GM18505 (cell line): ENCODE results near the gene CHRDL1.
"Not testable (repeated sequence)": the region's sequence is repeated elsewhere in the genome, so short reads cannot be mapped to it uniquely, and the experiment has no call there.

ENCODE experiments used
- ATAC-seq: cut with Tn5 transposase; IDR thresholded peaks from one replicate; pipeline ENCODE4 v1.9.1; 2021; ENCODE audit not compliant: unreplicated experiment
- POLR2A ChIP-seq: IDR thresholded peaks from 4 replicates; pipeline ENCODE4 v1.6.1; 2011; ENCODE audit warnings: borderline replicate concordance; ENCODE audit not compliant: insufficient read depth, insufficient read length; ENCODE audit errors: extremely low read depth

The CHRDL1 gene

DNA sequence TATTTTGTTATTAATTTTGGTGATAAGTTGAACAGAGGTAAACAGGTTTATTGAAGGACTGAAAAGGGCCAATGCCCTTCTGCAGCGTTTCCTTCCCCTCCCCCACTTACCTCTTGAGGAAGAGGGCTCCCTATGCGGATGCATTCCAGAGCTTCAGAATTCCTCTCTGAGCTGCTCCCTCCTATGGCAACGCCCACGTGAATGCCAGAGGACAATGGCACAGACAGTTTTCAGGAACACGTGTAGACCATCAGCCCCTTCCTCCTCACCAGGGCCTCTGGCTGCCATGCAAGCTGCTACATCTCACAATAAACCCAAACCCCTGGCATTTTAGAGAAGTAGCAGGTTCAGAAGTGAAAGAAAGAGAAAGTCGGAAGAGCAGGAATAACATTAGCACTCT, 127.9 kb downstream of the CHRDL1 start:
- ATAC-seq, result no peak
- TF ChIP-seq POLR2A, result no peak

GRCh38 chrX:110665223-110666002, 130.2 kb downstream of the CHRDL1 start:
- peak; percentile 96 for ATAC-seq

DNA sequence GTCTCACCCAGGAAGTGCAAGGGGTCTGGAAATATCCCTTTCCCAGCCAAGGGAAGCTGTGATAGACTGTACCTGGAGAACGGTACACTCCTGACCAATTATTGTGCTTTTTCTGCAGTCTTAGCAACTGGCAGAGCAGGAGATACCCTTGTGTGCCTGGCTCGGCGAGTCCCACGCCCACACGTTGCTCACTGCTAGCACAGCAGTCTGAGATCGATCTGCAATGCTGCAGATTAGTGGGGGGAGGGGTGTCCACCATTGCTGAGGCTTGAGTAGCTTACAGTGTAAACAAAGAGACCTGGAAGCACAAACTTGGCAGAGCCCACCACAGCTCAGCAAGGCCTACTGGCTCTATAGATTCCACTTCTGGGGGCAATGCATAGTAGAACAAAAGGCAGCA, 138.5 kb downstream of the CHRDL1 start:
- ATAC-seq, result no peak

More at GRCh38 chrX:110665223-110666002, 130.2 kb downstream of the CHRDL1 start:
- TF ChIP-seq POLR2A, result no peak

DNA sequence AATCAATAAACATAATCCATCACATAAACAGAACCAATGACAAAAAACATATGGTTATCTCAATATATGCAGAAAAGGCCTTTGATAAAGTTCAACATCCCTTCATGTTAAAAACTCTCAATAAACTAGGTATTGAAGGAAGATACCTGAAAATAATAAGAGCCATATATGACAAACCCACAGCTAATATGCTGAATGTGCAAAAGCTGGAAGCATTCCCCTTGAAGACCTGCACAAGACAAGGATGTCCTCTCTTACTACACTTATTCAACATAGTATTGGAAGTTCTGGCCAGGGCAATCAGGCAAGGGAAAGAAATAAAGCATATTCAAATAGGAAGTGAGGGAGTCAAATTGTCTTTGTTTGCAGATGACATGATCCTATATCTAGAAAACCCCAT, 141.3 kb downstream of the CHRDL1 start:
- not testable (repeated sequence) for ATAC-seq

More for the DNA sequence above, 138.5 kb downstream of the CHRDL1 start:
- TF ChIP-seq POLR2A, result no peak

- no peak for TF ChIP-seq POLR2A
- no peak for ATAC-seq
Observed at GRCh38 chrX:110646386-110646785, 149.2 kb downstream of the CHRDL1 start.
